K562 (cell line): ENCODE results near the gene KCNH2. TPM values are rescaled to one million over a fixed set of nuclear protein-coding genes. Genes with fewer than 3 reads are reported as not detected.

ENCODE experiments used
- FOXM1 ChIP-seq, 2 experiments: fragments of 450-650 bp in 1 of 2; sonication (generic) in 1 of 2; formaldehyde crosslinking in 1 of 2; IDR thresholded peaks; 2 replicates each; pipeline versions ENCODE4 v1.6.1 to v1.9.0; 2017 to 2022; ENCODE audit warnings: low read depth in 2 of 2, mild to moderate bottlenecking in 2 of 2, missing genetic modification reagents in 1 of 2, moderate library complexity in 1 of 2
- FUS ChIP-seq: fragments of 200-400 bp; formaldehyde crosslinking; optimal IDR thresholded peaks from 2 replicates; pipeline ENCODE3; 2017; ENCODE audit warnings: low read depth, low read length
- KLF10 ChIP-seq: fragments of 250-450 bp; sonication (Bioruptor Pico); IDR thresholded peaks from 2 replicates; pipeline ENCODE4 v1.6.1; 2021; ENCODE audit warnings: matching md5 sums
- L3MBTL2 ChIP-seq: fragments of 450-650 bp; IDR thresholded peaks from 2 replicates; pipeline ENCODE4 v1.6.1; 2016; ENCODE audit warnings: mild to moderate bottlenecking, moderate library complexity
- MEF2D ChIP-seq: conservative IDR thresholded peaks from 2 replicates; pipeline ENCODE4 v1.6.1; 2016; ENCODE audit warnings: low read depth, missing genetic modification characterization, missing compliant biosample characterization
- NR2C1 ChIP-seq, 2 experiments: fragments of 450-650 bp; IDR thresholded peaks; 2 replicates each; pipeline ENCODE4 v1.6.1; 2017; ENCODE audit warnings: mild to moderate bottlenecking in 2 of 2, antibody characterized with exemption in 1 of 2, inconsistent platforms in 1 of 2, missing compliant biosample characterization in 1 of 2, missing genetic modification characterization in 1 of 2
- SMAD1 ChIP-seq: fragments of 150-350 bp; IDR thresholded peaks from 2 replicates; pipeline ENCODE4 v1.6.1; 2014; ENCODE audit warnings: low read length, low read depth; ENCODE audit not compliant: partially characterized antibody
- SMAD4 ChIP-seq: fragments of 250-450 bp; sonication (Bioruptor Pico); conservative IDR thresholded peaks from 2 replicates; pipeline ENCODE4 v1.8.0; 2021; ENCODE audit warnings: inconsistent platforms, mild to moderate bottlenecking, moderate library complexity
- SMARCB1 ChIP-seq: IDR thresholded peaks from 2 replicates; pipeline ENCODE4 v1.6.1; 2011; ENCODE audit warnings: improper control_type of control experiment, low read depth; ENCODE audit not compliant: insufficient read length
- TCF15 ChIP-seq: fragments of 250-450 bp; sonication (Bioruptor Pico); IDR thresholded peaks from 2 replicates; pipeline ENCODE4 v1.8.0; 2022; ENCODE audit warnings: moderate library complexity, mild to moderate bottlenecking, inconsistent platforms
- TEAD4 ChIP-seq, 2 experiments: sonication (generic) in 1 of 2; formaldehyde crosslinking in 1 of 2; IDR thresholded peaks; 2 replicates each; pipeline versions ENCODE4 v1.6.1 to v1.8.0; 2012 to 2022; ENCODE audit warnings: borderline replicate concordance in 1 of 2, inconsistent platforms in 1 of 2, low read length in 1 of 2, mild to moderate bottlenecking in 1 of 2, missing genetic modification reagents in 1 of 2
- TFAM ChIP-seq: fragments of 250-450 bp; sonication (Bioruptor Pico); conservative IDR thresholded peaks from 2 replicates; pipeline ENCODE4 v1.5.0; 2021; ENCODE audit warnings: mild to moderate bottlenecking, moderate library complexity
- ZNF224 ChIP-seq: sonication (generic); formaldehyde crosslinking; IDR thresholded peaks from 2 replicates; pipeline ENCODE4 v1.8.0; 2022; ENCODE audit warnings: mild to moderate bottlenecking, missing genetic modification reagents
- ZNF764 ChIP-seq: fragments of 250-450 bp; sonication (Bioruptor Pico); IDR thresholded peaks from 2 replicates; pipeline ENCODE4 v1.4.0; 2020; ENCODE audit warnings: low read depth, mild to moderate bottlenecking, moderate library complexity
- polyA plus RNA-seq, 8 experiments: library from polyadenylated mRNA; depleted of rRNA in 4 of 8; stranded (reverse) in 5 of 8; unstranded in 3 of 8; fragments of >200 nt; fragmentation: Nextera tagmentation in 2 of 8; fragmentation: Illumina TruSeq in 1 of 8; extraction: Ambion mirVana in 2 of 8; extraction: Trizol in 1 of 8; gene quantifications; 2 replicates each; pipeline versions ENCODE4 v1.2.1 to v1.2.3, GENCODE V29; 2011 to 2014; ENCODE audit warnings: inconsistent platforms in 1 of 8, missing spikeins in 1 of 8
- total RNA-seq, 7 experiments: library from RNA; depleted of rRNA in 6 of 7; stranded (reverse); fragments of >200 nt in 6 of 7; fragmentation: Illumina TruSeq in 2 of 7; extraction: Trizol in 2 of 7; gene quantifications; 2 replicates each; pipeline versions ENCODE4 v1.2.1 to v1.2.3, GENCODE V29; 2011 to 2021; ENCODE audit warnings: low replicate concordance in 1 of 7
- TF ChIP-seq, protein P1 (sequence below): fragments of 150-350 bp; IDR thresholded peaks from 2 replicates; pipeline ENCODE4 v1.6.1; 2014; ENCODE audit warnings: low read depth, mild to moderate bottlenecking, low read length, borderline replicate concordance
- TF ChIP-seq, protein P2 (sequence below), 2 experiments: fragments of 450-650 bp; IDR thresholded peaks; 2 replicates each; pipeline ENCODE4 v1.6.1; 2016

The KCNH2 gene
- total and polyA plus RNA-seq, 9 of the 15 experiments (the other 6 are each of a cell fraction or from before 2014, with no cell fraction given), result 18.1 to 368 (median 218) TPM

- TF ChIP-seq, protein P1, sequence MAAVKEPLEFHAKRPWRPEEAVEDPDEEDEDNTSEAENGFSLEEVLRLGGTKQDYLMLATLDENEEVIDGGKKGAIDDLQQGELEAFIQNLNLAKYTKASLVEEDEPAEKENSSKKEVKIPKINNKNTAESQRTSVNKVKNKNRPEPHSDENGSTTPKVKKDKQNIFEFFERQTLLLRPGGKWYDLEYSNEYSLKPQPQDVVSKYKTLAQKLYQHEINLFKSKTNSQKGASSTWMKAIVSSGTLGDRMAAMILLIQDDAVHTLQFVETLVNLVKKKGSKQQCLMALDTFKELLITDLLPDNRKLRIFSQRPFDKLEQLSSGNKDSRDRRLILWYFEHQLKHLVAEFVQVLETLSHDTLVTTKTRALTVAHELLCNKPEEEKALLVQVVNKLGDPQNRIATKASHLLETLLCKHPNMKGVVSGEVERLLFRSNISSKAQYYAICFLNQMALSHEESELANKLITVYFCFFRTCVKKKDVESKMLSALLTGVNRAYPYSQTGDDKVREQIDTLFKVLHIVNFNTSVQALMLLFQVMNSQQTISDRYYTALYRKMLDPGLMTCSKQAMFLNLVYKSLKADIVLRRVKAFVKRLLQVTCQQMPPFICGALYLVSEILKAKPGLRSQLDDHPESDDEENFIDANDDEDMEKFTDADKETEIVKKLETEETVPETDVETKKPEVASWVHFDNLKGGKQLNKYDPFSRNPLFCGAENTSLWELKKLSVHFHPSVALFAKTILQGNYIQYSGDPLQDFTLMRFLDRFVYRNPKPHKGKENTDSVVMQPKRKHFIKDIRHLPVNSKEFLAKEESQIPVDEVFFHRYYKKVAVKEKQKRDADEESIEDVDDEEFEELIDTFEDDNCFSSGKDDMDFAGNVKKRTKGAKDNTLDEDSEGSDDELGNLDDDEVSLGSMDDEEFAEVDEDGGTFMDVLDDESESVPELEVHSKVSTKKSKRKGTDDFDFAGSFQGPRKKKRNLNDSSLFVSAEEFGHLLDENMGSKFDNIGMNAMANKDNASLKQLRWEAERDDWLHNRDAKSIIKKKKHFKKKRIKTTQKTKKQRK, result no peak
- no peak for TF ChIP-seq KLF10 (CRISPR knock-in tag)
- no peak for TF ChIP-seq TCF15 (CRISPR knock-in tag)
- TF ChIP-seq TEAD4 (IDR thresholded peaks at IDR 0.05; ENCODE audit: low read length), result no peak
- no peak for TF ChIP-seq TEAD4 (CRISPR knock-in tag; IDR thresholded peaks at IDR 0.05; ENCODE audit: borderline replicate concordance)
- no peak for TF ChIP-seq SMARCB1
- TF ChIP-seq ZNF764 (CRISPR knock-in tag), result no peak
- TF ChIP-seq SMAD4 (CRISPR knock-in tag), result peak; percentile 46; the same call in 1 of the 2 replicates
- 0 out of 2 replicates have a peak, but pooled peaks have one; percentile 7 for TF ChIP-seq L3MBTL2
- TF ChIP-seq SMAD1, result no peak
- no peak for TF ChIP-seq ZNF224 (CRISPR knock-in tag)
- TF ChIP-seq TFAM (CRISPR knock-in tag), result no peak
- TF ChIP-seq NR2C1 (IDR thresholded peaks at IDR 0.05), result no peak
- no peak for TF ChIP-seq NR2C1 (tag; IDR thresholded peaks at IDR 0.05)
- TF ChIP-seq, protein P2, sequence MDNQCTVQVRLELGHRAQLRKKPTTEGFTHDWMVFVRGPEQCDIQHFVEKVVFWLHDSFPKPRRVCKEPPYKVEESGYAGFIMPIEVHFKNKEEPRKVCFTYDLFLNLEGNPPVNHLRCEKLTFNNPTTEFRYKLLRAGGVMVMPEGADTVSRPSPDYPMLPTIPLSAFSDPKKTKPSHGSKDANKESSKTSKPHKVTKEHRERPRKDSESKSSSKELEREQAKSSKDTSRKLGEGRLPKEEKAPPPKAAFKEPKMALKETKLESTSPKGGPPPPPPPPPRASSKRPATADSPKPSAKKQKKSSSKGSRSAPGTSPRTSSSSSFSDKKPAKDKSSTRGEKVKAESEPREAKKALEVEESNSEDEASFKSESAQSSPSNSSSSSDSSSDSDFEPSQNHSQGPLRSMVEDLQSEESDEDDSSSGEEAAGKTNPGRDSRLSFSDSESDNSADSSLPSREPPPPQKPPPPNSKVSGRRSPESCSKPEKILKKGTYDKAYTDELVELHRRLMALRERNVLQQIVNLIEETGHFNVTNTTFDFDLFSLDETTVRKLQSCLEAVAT (IDR thresholded peaks at IDR 0.05), result 0 out of 4 replicates have a peak, but pooled peaks of 1 of the 2 experiments have one; percentile 4
- TF ChIP-seq FUS, result no peak
- no peak for TF ChIP-seq MEF2D (tag)
- no peak for TF ChIP-seq FOXM1 (IDR thresholded peaks at IDR 0.05; ENCODE audit: low read depth)
- TF ChIP-seq FOXM1 (CRISPR knock-in tag; IDR thresholded peaks at IDR 0.05; ENCODE audit: low read depth), result 0 out of 2 replicates have a peak, but pooled peaks have one; percentile 50
Measured at GRCh38 chr7:150957133-150958020, 20.7 kb downstream of the KCNH2 start (continued).
